ENCODE measurements around the gene SLC34A1. TPM values are rescaled to one million over a fixed set of nuclear protein-coding genes. Genes with fewer than 3 reads are reported as not detected.

SLC34A1 gene
- total RNA-seq, 1 donor from 2014 or later, result not detected

- TF ChIP-seq CTCF (IDR thresholded peaks at IDR 0.05), result no peak
- ATAC-seq (ENCODE audit: low read depth), result no peak
- CTCF ChIA-PET, result no interaction called here
- no peak overlapping the region for H3K4me3 Mint-ChIP-seq
- peaks cover 11% of the 10 kb centered on the region for H3K27me3 Mint-ChIP-seq
- POLR2A ChIA-PET, result no interaction called here
- intact Hi-C loops (cut with micrococcal nuclease), result no loop called here
- no peaks in the 10 kb centered on the region for H3K36me3 Mint-ChIP-seq (ENCODE audit: low read depth)
- no peak for DNase-seq
- no peak overlapping the region for H3K27ac Mint-ChIP-seq
- no peaks in the 10 kb centered on the region for H3K9me3 Mint-ChIP-seq
- H3K4me1 Mint-ChIP-seq, result peaks cover 3% of the 10 kb centered on the region
Observed at GRCh38 chr5:177380805-177381126, 3.5 kb upstream of the SLC34A1 start.

GRCh38 chr5:177382423-177383029, 1.7 kb upstream of the SLC34A1 start:
- POLR2A ChIA-PET, result interaction anchor here (0.6 kb wide), 1 partner anchor 12 kb away, joined by 5 read pairs; no protein-coding TSS in a partner anchor
- Mint-ChIP-seq H3K27ac (no peak overlapping the region), H3K4me1 (peaks cover 3% of the 10 kb centered on the region)

GRCh38 chr5:177383181-177383580, 1.1 kb upstream of the SLC34A1 start:
- no peak for DNase-seq
- H3K4me3 Mint-ChIP-seq, result no peak overlapping the region
- peaks cover 11% of the 10 kb centered on the region for H3K27me3 Mint-ChIP-seq
- CTCF ChIA-PET, result interaction anchor here (0.8 to 0.9 kb wide), 2 partner anchors 58 to 65 kb away, joined by 3 read pairs; no protein-coding TSS in a partner anchor
- TF ChIP-seq CTCF (IDR thresholded peaks at IDR 0.05), result no peak
- H3K27ac Mint-ChIP-seq, result no peak overlapping the region
- ATAC-seq (ENCODE audit: low read depth), result no peak
- intact Hi-C loops (cut with micrococcal nuclease), result loop anchor here (2.0 kb wide), 1 partner anchor 64 kb away; no protein-coding TSS in a partner anchor
- H3K36me3 Mint-ChIP-seq (ENCODE audit: low read depth), result no peaks in the 10 kb centered on the region
- no peaks in the 10 kb centered on the region for H3K9me3 Mint-ChIP-seq
- peaks cover 3% of the 10 kb centered on the region for H3K4me1 Mint-ChIP-seq
- POLR2A ChIA-PET, result interaction anchor here (0.6 kb wide), 1 partner anchor 12 kb away, joined by 5 read pairs; no protein-coding TSS in a partner anchor

More at GRCh38 chr5:177382423-177383029, 1.7 kb upstream of the SLC34A1 start:
- CTCF ChIA-PET, result interaction anchor here (0.8 to 0.9 kb wide), 2 partner anchors 57 to 64 kb away, joined by 3 read pairs; no protein-coding TSS in a partner anchor
- no peaks in the 10 kb centered on the region for H3K36me3 Mint-ChIP-seq (ENCODE audit: low read depth)
- H3K4me3 Mint-ChIP-seq, result no peak overlapping the region
- ATAC-seq (ENCODE audit: low read depth) (no peak), DNase-seq (no peak)
- no peak for TF ChIP-seq CTCF (IDR thresholded peaks at IDR 0.05)
- no peaks in the 10 kb centered on the region for H3K9me3 Mint-ChIP-seq
- peaks cover 11% of the 10 kb centered on the region for H3K27me3 Mint-ChIP-seq
- intact Hi-C loops (cut with micrococcal nuclease), result loop anchor here (2.0 kb wide), 1 partner anchor 64 kb away; no protein-coding TSS in a partner anchor

GRCh38 chr5:177385720-177386119, 1.5 kb downstream of the SLC34A1 start:
- DNase-seq (no peak), ATAC-seq (ENCODE audit: low read depth) (no peak)
- intact Hi-C loops (cut with micrococcal nuclease), result no loop called here
- no peaks in the 10 kb centered on the region for H3K9me3 Mint-ChIP-seq
- ChIA-PET POLR2A (no interaction called here), CTCF (no interaction called here)
- H3K4me1 Mint-ChIP-seq, result peaks cover 28% of the 10 kb centered on the region
- H3K4me3 Mint-ChIP-seq, result no peak overlapping the region
- TF ChIP-seq CTCF (IDR thresholded peaks at IDR 0.05), result no peak
- H3K27me3 Mint-ChIP-seq, result peaks cover 13% of the 10 kb centered on the region
- H3K36me3 Mint-ChIP-seq (ENCODE audit: low read depth), result no peaks in the 10 kb centered on the region
- no peak overlapping the region for H3K27ac Mint-ChIP-seq

GRCh38 chr5:177386542-177386941, 2.3 kb downstream of the SLC34A1 start:
- ChIA-PET CTCF (interaction anchor here (5.6 kb wide), 1 partner anchor 18 kb away, joined by 85 read pairs; the partner anchor contains the start of gene PFN3), POLR2A (interaction anchor here (0.6 to 0.7 kb wide), 2 partner anchors 40 to 74 kb away, joined by 3 to 6 read pairs; no protein-coding TSS in a partner anchor)
- Mint-ChIP-seq H3K27ac (no peak overlapping the region), H3K4me1 (peaks cover 28% of the 10 kb centered on the region), H3K4me3 (no peak overlapping the region), H3K9me3 (no peaks in the 10 kb centered on the region), H3K27me3 (peaks cover 13% of the 10 kb centered on the region), H3K36me3 (ENCODE audit: low read depth) (no peaks in the 10 kb centered on the region)
- ATAC-seq (ENCODE audit: low read depth) (no peak), DNase-seq (no peak)
- no peak for TF ChIP-seq CTCF (IDR thresholded peaks at IDR 0.05)
- intact Hi-C loops (cut with micrococcal nuclease), result no loop called here
